RWPE2 (cell line): Measurements from ENCODE around the gene SYDE1.

Source experiments
- ATAC-seq: fragments of 200-7000 bp; cut with Tn5 transposase; 3 replicates; pipeline ENCODE4 v1.9.1; 2021; ENCODE audit warnings: low read depth
- DNase-seq: peaks from one replicate; pipeline ENCODE4 v3.0.0-alpha.2; 2020; ENCODE audit warnings: low spot score
- H3K27ac ChIP-seq: fragments of 450-650 bp; 2 replicates; pipeline ENCODE4 v1.5.1; 2017; ENCODE audit warnings: mild to moderate bottlenecking; ENCODE audit not compliant: poor library complexity, severe bottlenecking
- H3K27me3 ChIP-seq: fragments of 250-450 bp; sonication (Bioruptor Pico); 2 replicates; pipeline ENCODE4 v1.5.1; 2021; ENCODE audit warnings: mild to moderate bottlenecking, moderate library complexity; ENCODE audit not compliant: insufficient read depth, poor library complexity, severe bottlenecking
- H3K36me3 ChIP-seq: fragments of 250-450 bp; sonication (Bioruptor Pico); 2 replicates; pipeline ENCODE4 v1.5.1; 2020; ENCODE audit warnings: low read depth, mild to moderate bottlenecking, moderate library complexity
- H3K4me1 ChIP-seq: fragments of 250-450 bp; sonication (Bioruptor Pico); 2 replicates; pipeline ENCODE4 v1.5.1; 2021; ENCODE audit warnings: mild to moderate bottlenecking, moderate library complexity; ENCODE audit not compliant: insufficient read depth, poor library complexity, severe bottlenecking
- H3K4me3 ChIP-seq: fragments of 250-450 bp; sonication (Bioruptor Pico); 2 replicates; pipeline ENCODE4 v1.5.1; 2021; ENCODE audit warnings: mild to moderate bottlenecking, moderate library complexity; ENCODE audit not compliant: severe bottlenecking
- H3K9me3 ChIP-seq: fragments of 250-450 bp; sonication (Bioruptor Pico); 2 replicates; pipeline ENCODE4 v1.5.1; 2021; ENCODE audit warnings: mild to moderate bottlenecking, moderate library complexity; ENCODE audit not compliant: severe bottlenecking
- CTCF ChIP-seq: fragments of 450-650 bp; IDR thresholded peaks from one replicate; pipeline ENCODE4 v1.5.1; 2017; ENCODE audit warnings: mild to moderate bottlenecking, moderate library complexity; ENCODE audit not compliant: poor library complexity, severe bottlenecking

The SYDE1 gene

GRCh38 chr19:15115762-15116615 lies 8.8 kb downstream of the SYDE1 start:
- no peak for ATAC-seq
- H3K36me3 ChIP-seq, result peaks cover 96% of the 10 kb centered on the region
- TF ChIP-seq CTCF, result no peak

GRCh38 chr19:15116856-15117255 lies 9.7 kb downstream of the SYDE1 start:
- Histone ChIP-seq H3K36me3 (peaks cover 94% of the 10 kb centered on the region), H3K9me3 (no peaks in the 10 kb centered on the region), H3K27ac (no peak overlapping the region), H3K27me3 (no peaks in the 10 kb centered on the region), H3K4me1 (no peaks in the 10 kb centered on the region), H3K4me3 (no peak overlapping the region)
- ATAC-seq (no peak), DNase-seq (no peak)
- no peak for TF ChIP-seq CTCF

More at GRCh38 chr19:15115762-15116615, 8.8 kb downstream of the SYDE1 start:
- Histone ChIP-seq H3K9me3 (no peaks in the 10 kb centered on the region), H3K27me3 (no peaks in the 10 kb centered on the region), H3K27ac (no peak overlapping the region), H3K4me3 (no peak overlapping the region), H3K4me1 (no peaks in the 10 kb centered on the region)
- no peak for DNase-seq

- Histone ChIP-seq H3K27me3 (no peaks in the 10 kb centered on the region), H3K4me3 (no peak overlapping the region), H3K4me1 (no peaks in the 10 kb centered on the region), H3K9me3 (no peaks in the 10 kb centered on the region), H3K36me3 (peaks cover 92% of the 10 kb centered on the region), H3K27ac (no peak overlapping the region)
- no peak for TF ChIP-seq CTCF
- no peak for ATAC-seq
- DNase-seq, result no peak
These were observed 11.0 kb downstream of the SYDE1 start for GRCh38 chr19:15118248-15118647.

- DNase-seq (no peak), ATAC-seq (no peak)
- Histone ChIP-seq H3K4me3 (no peak overlapping the region), H3K27ac (no peak overlapping the region), H3K27me3 (no peaks in the 10 kb centered on the region), H3K9me3 (no peaks in the 10 kb centered on the region), H3K4me1 (no peaks in the 10 kb centered on the region), H3K36me3 (peaks cover 87% of the 10 kb centered on the region)
- TF ChIP-seq CTCF, result no peak
These were observed 11.7 kb downstream of the SYDE1 start for GRCh38 chr19:15118789-15119494.
